Uterus (tissue), 2 donors: ENCODE results near the gene TIMM8B.

Experiments used
- CTCF ChIP-seq, 4 experiments: fragments of 200-600 bp in 2 of 4; fragments of 450-650 bp in 2 of 4; sonication (generic) in 2 of 4; IDR thresholded peaks; one replicate each; pipeline ENCODE4 v1.5.1; 2016 to 2019; ENCODE audit warnings: antibody characterized with exemption in 4 of 4, mild to moderate bottlenecking in 2 of 4, moderate library complexity in 1 of 4
- POLR2A ChIP-seq, 2 donors: fragments of 450-650 bp; IDR thresholded peaks; one replicate each; pipeline ENCODE4 v1.6.1; 2016; ENCODE audit warnings: antibody characterized with exemption in 2 of 2, mild to moderate bottlenecking in 1 of 2, moderate library complexity in 1 of 2

DNA sequence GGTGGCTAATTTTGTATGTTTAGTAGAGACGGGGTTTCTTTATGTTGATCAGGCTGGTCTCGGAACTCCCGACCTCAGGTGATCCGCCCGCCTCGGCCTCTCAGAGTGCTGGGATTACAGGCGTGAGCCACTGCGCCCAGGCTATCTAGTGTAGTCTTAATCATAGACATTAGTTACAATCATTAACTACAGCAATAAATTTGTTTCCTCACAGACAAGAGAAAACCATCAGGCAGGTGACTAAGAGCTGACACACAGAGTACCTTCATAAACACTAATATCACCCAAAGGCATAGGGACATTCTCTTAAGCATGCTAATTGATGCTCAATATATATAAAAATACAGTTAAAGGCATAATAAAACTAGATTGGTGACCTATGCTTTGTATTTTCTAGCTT is 19.5 kb upstream of the TIMM8B start:
- no peak for TF ChIP-seq POLR2A (IDR thresholded peaks at IDR 0.05)
- TF ChIP-seq CTCF (IDR thresholded peaks at IDR 0.05) = no peak
